GM18868 (cell line): ENCODE results near the gene KIF3A.

Source experiments
- ATAC-seq: cut with Tn5 transposase; IDR thresholded peaks from one replicate; pipeline ENCODE4 v1.9.1; 2021; ENCODE audit warnings: mild to moderate bottlenecking, moderate library complexity; ENCODE audit not compliant: unreplicated experiment

KIF3A gene

GRCh38 chr5:132736853-132737833, at the start of gene KIF3A:
KIF3A (minus strand) TSS chr5:132737546; CDS start chr5:132737419, 127 bp downstream.
- ATAC-seq: peak; percentile 89

- no peak for ATAC-seq
Observed at GRCh38 chr5:132787076-132787475, 49.7 kb upstream of the KIF3A start.

- no peak for ATAC-seq
Observed at GRCh38 chr5:132785864-132786263, 48.5 kb upstream of the KIF3A start.

- ATAC-seq: no peak
Observed at GRCh38 chr5:132785365-132785764, 48.0 kb upstream of the KIF3A start.

- no peak for ATAC-seq
Observed at GRCh38 chr5:132782101-132782500, 44.8 kb upstream of the KIF3A start.

GRCh38 chr5:132781029-132781428, 43.7 kb upstream of the KIF3A start:
- no peak for ATAC-seq

GRCh38 chr5:132780577-132780976, 43.2 kb upstream of the KIF3A start:
- no peak for ATAC-seq

GRCh38 chr5:132779961-132780360, 42.6 kb upstream of the KIF3A start:
- ATAC-seq: no peak

- no peak for ATAC-seq
Observed at GRCh38 chr5:132778856-132779255, 41.5 kb upstream of the KIF3A start.

GRCh38 chr5:132778129-132778528, 40.8 kb upstream of the KIF3A start:
- no peak for ATAC-seq

GRCh38 chr5:132777209-132778069, 40.1 kb upstream of the KIF3A start, which contains the start of gene SEPTIN8:
SEPTIN8 (minus strand) TSS chr5:132777239; CDS start chr5:132777137, 102 bp downstream.
- ATAC-seq: peak; percentile 61

- no peak for ATAC-seq
Observed at GRCh38 chr5:132776938-132777208, 39.5 kb upstream of the KIF3A start.

- peak; percentile 21 for ATAC-seq
Observed at GRCh38 chr5:132776131-132776937, 39.0 kb upstream of the KIF3A start.

GRCh38 chr5:132775476-132775961, 38.2 kb upstream of the KIF3A start:
- no peak for ATAC-seq

- ATAC-seq: no peak
Observed at GRCh38 chr5:132774896-132775295, 37.5 kb upstream of the KIF3A start.

- ATAC-seq: no peak
Observed at GRCh38 chr5:132774406-132774805, 37.1 kb upstream of the KIF3A start.

- no peak for ATAC-seq
Observed at GRCh38 chr5:132773601-132774355, 36.4 kb upstream of the KIF3A start.

GRCh38 chr5:132773114-132773513, 35.8 kb upstream of the KIF3A start:
- no peak for ATAC-seq

GRCh38 chr5:132772291-132773070, 35.1 kb upstream of the KIF3A start:
- ATAC-seq: no peak
